SK-N-SH treated with all-trans-retinoic acid at 6 μM for 48 hours (cell line): ENCODE results near the gene ANKRD60.

ENCODE experiments used
- ATAC-seq: fragments of 200-7000 bp; cut with Tn5 transposase; 3 replicates; pipeline ENCODE4 v1.9.1; 2020; ENCODE audit warnings: mild to moderate bottlenecking, moderate library complexity
- ARNTL ChIP-seq: fragments of 450-650 bp; formaldehyde crosslinking; IDR thresholded peaks from 2 replicates; pipeline ENCODE4 v1.5.0; 2020; ENCODE audit warnings: low read depth, mild to moderate bottlenecking, moderate library complexity, borderline replicate concordance
- BACH2 ChIP-seq: fragments of 250-450 bp; sonication (Bioruptor Pico); IDR thresholded peaks from 2 replicates; pipeline ENCODE4 v1.9.0; 2021; ENCODE audit warnings: mild to moderate bottlenecking, borderline replicate concordance
- CREB5 ChIP-seq: fragments of 250-450 bp; sonication (Bioruptor Pico); IDR thresholded peaks from 2 replicates; pipeline ENCODE4 v1.5.1; 2020; ENCODE audit warnings: low read depth, mild to moderate bottlenecking, moderate library complexity
- CSDC2 ChIP-seq: fragments of 250-450 bp; sonication (Bioruptor Pico); IDR thresholded peaks from 2 replicates; pipeline ENCODE4 v1.5.0; 2020; ENCODE audit warnings: mild to moderate bottlenecking, moderate library complexity
- CSRNP3 ChIP-seq: fragments of 250-450 bp; sonication (Bioruptor Pico); IDR thresholded peaks from 2 replicates; pipeline ENCODE4 v1.5.1; 2021; ENCODE audit warnings: mild to moderate bottlenecking, moderate library complexity
- ESRRG ChIP-seq: fragments of 250-450 bp; sonication (Bioruptor Pico); IDR thresholded peaks from 2 replicates; pipeline ENCODE4 v1.6.1; 2021; ENCODE audit warnings: mild to moderate bottlenecking
- ISL1 ChIP-seq: fragments of 250-450 bp; sonication (Bioruptor Pico); IDR thresholded peaks from 2 replicates; pipeline ENCODE4 v2.1.2; 2022; ENCODE audit warnings: mild to moderate bottlenecking, moderate library complexity
- OSR1 ChIP-seq: fragments of 250-450 bp; sonication (Bioruptor Pico); IDR thresholded peaks from 2 replicates; pipeline ENCODE4 v1.8.0; 2022; ENCODE audit warnings: moderate library complexity, mild to moderate bottlenecking, inconsistent platforms
- PATZ1 ChIP-seq: fragments of 250-450 bp; sonication (Bioruptor Pico); IDR thresholded peaks from 2 replicates; pipeline ENCODE4 v1.8.0; 2020; ENCODE audit warnings: mild to moderate bottlenecking, moderate library complexity, borderline replicate concordance
- POU6F1 ChIP-seq: fragments of 250-450 bp; sonication (Bioruptor Pico); IDR thresholded peaks from 2 replicates; pipeline ENCODE4 v1.8.0; 2021; ENCODE audit warnings: low read depth, mild to moderate bottlenecking, moderate library complexity, borderline replicate concordance
- RARB ChIP-seq: fragments of 250-450 bp; sonication (Bioruptor Pico); IDR thresholded peaks from 2 replicates; pipeline ENCODE4 v1.8.0; 2021; ENCODE audit warnings: mild to moderate bottlenecking, moderate library complexity
- SNAI2 ChIP-seq: fragments of 250-450 bp; sonication (Bioruptor Pico); IDR thresholded peaks from 2 replicates; pipeline ENCODE4 v1.5.0; 2020; ENCODE audit warnings: mild to moderate bottlenecking, moderate library complexity
- TCF4 ChIP-seq: fragments of 250-450 bp; sonication (Bioruptor Pico); IDR thresholded peaks from 2 replicates; pipeline ENCODE4 v1.8.0; 2021; ENCODE audit warnings: mild to moderate bottlenecking, moderate library complexity, borderline replicate concordance
- TOX ChIP-seq: fragments of 250-450 bp; sonication (Bioruptor Pico); IDR thresholded peaks from 2 replicates; pipeline ENCODE4 v1.8.0; 2021; ENCODE audit warnings: mild to moderate bottlenecking, moderate library complexity, borderline replicate concordance
- TSHZ2 ChIP-seq: fragments of 250-450 bp; sonication (Bioruptor Pico); IDR thresholded peaks from 2 replicates; pipeline ENCODE4 v1.5.0; 2020; ENCODE audit warnings: mild to moderate bottlenecking, moderate library complexity
- ZC3H10 ChIP-seq: fragments of 250-450 bp; sonication (Bioruptor Pico); IDR thresholded peaks from 2 replicates; pipeline ENCODE4 v1.5.1; 2021; ENCODE audit warnings: mild to moderate bottlenecking, moderate library complexity
- ZFP3 ChIP-seq: fragments of 250-450 bp; sonication (Bioruptor Pico); IDR thresholded peaks from 2 replicates; pipeline ENCODE4 v1.5.0; 2020; ENCODE audit warnings: mild to moderate bottlenecking, moderate library complexity
- ZFP30 ChIP-seq: fragments of 450-650 bp; formaldehyde crosslinking; IDR thresholded peaks from 2 replicates; pipeline ENCODE4 v1.5.0; 2022; ENCODE audit warnings: mild to moderate bottlenecking, moderate library complexity
- ZNF565 ChIP-seq: fragments of 450-650 bp; formaldehyde crosslinking; conservative IDR thresholded peaks from 2 replicates; pipeline ENCODE4 v1.5.0; 2020; ENCODE audit warnings: low read depth, mild to moderate bottlenecking, moderate library complexity
- ZNF8 ChIP-seq: fragments of 450-650 bp; formaldehyde crosslinking; IDR thresholded peaks from 2 replicates; pipeline ENCODE4 v1.5.0; 2020; ENCODE audit warnings: mild to moderate bottlenecking, moderate library complexity

The ANKRD60 gene

GRCh38 chr20:58267389-58268215, 39.1 kb upstream of the ANKRD60 start (continued):
- TF ChIP-seq CSRNP3 (CRISPR knock-in tag) = no peak
- no peak for TF ChIP-seq OSR1 (CRISPR knock-in tag)
- TF ChIP-seq ZNF8 (CRISPR knock-in tag) = no peak
- TF ChIP-seq ZFP30 (CRISPR knock-in tag) = no peak
- TF ChIP-seq TSHZ2 = no peak
- TF ChIP-seq ZFP3 (CRISPR knock-in tag) = no peak
- no peak for TF ChIP-seq POU6F1 (CRISPR knock-in tag)
- no peak for TF ChIP-seq TOX (CRISPR knock-in tag)
- TF ChIP-seq, all 23 proteins: peak for 0

GRCh38 chr20:58264271-58264670, 35.8 kb upstream of the ANKRD60 start:
- no peak for TF ChIP-seq SNAI2 (CRISPR knock-in tag)
- no peak for TF ChIP-seq ZNF565 (CRISPR knock-in tag)
- TF ChIP-seq TSHZ2 = no peak
- TF ChIP-seq BACH2 (CRISPR knock-in tag) = no peak
- TF ChIP-seq ISL1 (CRISPR knock-in tag) = no peak
- no peak for TF ChIP-seq CSDC2
- no peak for TF ChIP-seq ARNTL (CRISPR knock-in tag)
- TF ChIP-seq ZFP3 (CRISPR knock-in tag) = no peak
- TF ChIP-seq ZNF8 (CRISPR knock-in tag) = no peak
- no peak for TF ChIP-seq CSRNP3 (CRISPR knock-in tag)
- TF ChIP-seq ESRRG (CRISPR knock-in tag) = no peak
- no peak for TF ChIP-seq CREB5
- TF ChIP-seq TCF4 = no peak
- no peak for ATAC-seq

- TF ChIP-seq RARB (CRISPR knock-in tag) = no peak
- peak; percentile 91 for TF ChIP-seq ZC3H10 (CRISPR knock-in tag)
- peak; percentile 68; the same call in 1 of the 2 replicates for TF ChIP-seq PATZ1
- no peak for TF ChIP-seq BACH2 (CRISPR knock-in tag)
- peak; percentile 68 for TF ChIP-seq TCF4
- peak; percentile 62; the same call in 1 of the 2 replicates for TF ChIP-seq CSRNP3 (CRISPR knock-in tag)
- peak; percentile 97 for TF ChIP-seq ISL1 (CRISPR knock-in tag)
- peak; percentile 30; the same call in 2 of the 3 replicates for ATAC-seq
Observed at GRCh38 chr20:58261660-58262059, 33.2 kb upstream of the ANKRD60 start.
